ENCODE results near the gene CRHR1.

The CRHR1 gene

DNA sequence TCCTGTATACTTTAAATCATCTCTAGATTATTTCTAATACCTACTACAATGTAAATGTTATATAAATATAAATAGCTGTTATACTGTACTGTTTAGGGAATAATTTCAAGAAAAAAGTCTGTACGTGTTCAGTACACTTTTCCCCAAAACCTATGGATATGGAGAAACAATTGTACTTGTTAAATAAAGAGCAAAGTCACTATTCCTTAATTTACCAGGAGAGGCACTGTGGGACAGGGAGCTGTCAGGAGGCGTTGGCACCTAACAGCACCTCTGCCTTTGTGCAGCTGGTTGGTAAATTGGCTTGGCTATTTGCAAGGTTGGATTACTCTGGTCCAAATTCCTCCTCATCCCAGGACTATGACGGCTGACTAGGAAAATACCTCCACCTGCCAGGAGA is 28.0 kb downstream of the CRHR1 start:
- 0 out of 2 replicates have a peak, but pooled peaks cover 4% of the 10 kb centered on the region for H3K9me3 ChIP-seq (ENCODE audit: insufficient read depth, low read depth, low read length)

GRCh38 chr17:45813048-45813725 is 29.1 kb downstream of the CRHR1 start:
- H3K9ac ChIP-seq (ENCODE audit: low read depth, low read length), result no peak overlapping the region
- 28% methylated on average over 19 of the region's 22 CpGs for WGBS
- no peak overlapping the region for H3K27ac ChIP-seq (ENCODE audit: low read depth, low read length)
- H3K27me3 ChIP-seq (ENCODE audit: insufficient read depth, low read length), result peaks cover 3% of the 10 kb centered on the region; the same call in 1 of the 2 replicates
- H3K9me3 ChIP-seq (ENCODE audit: insufficient read depth, low read depth, low read length), result 0 out of 2 replicates have a peak, but pooled peaks cover 4% of the 10 kb centered on the region
- H3K4me1 ChIP-seq (ENCODE audit: insufficient read depth, low read length), result no peaks in the 10 kb centered on the region
- H3K36me3 ChIP-seq (ENCODE audit: insufficient read depth, low read length), result no peaks in the 10 kb centered on the region
- no peak overlapping the region for H3K4me3 ChIP-seq (ENCODE audit: low read length)

More for the DNA sequence above, 28.0 kb downstream of the CRHR1 start:
- Histone ChIP-seq H3K36me3 (ENCODE audit: insufficient read depth, low read length) (no peaks in the 10 kb centered on the region), H3K27ac (ENCODE audit: low read depth, low read length) (no peak overlapping the region), H3K27me3 (ENCODE audit: insufficient read depth, low read length) (peaks cover 3% of the 10 kb centered on the region; the same call in 1 of the 2 replicates), H3K9ac (ENCODE audit: low read depth, low read length) (no peak overlapping the region), H3K4me1 (ENCODE audit: insufficient read depth, low read length) (no peaks in the 10 kb centered on the region), H3K4me3 (ENCODE audit: low read length) (no peak overlapping the region)
- WGBS, result 60% methylated on average over 2 of the region's 3 CpGs

- H3K4me1 ChIP-seq (ENCODE audit: insufficient read depth, low read length), result no peaks in the 10 kb centered on the region
- no peak overlapping the region for H3K9ac ChIP-seq (ENCODE audit: low read depth, low read length)
- peaks cover 3% of the 10 kb centered on the region; the same call in 1 of the 2 replicates for H3K27me3 ChIP-seq (ENCODE audit: insufficient read depth, low read length)
- H3K9me3 ChIP-seq (ENCODE audit: insufficient read depth, low read depth, low read length), result 0 out of 2 replicates have a peak, but pooled peaks cover 4% of the 10 kb centered on the region
- H3K36me3 ChIP-seq (ENCODE audit: insufficient read depth, low read length), result no peaks in the 10 kb centered on the region
- 87% methylated on average over 17 of the region's 17 CpGs for WGBS
- no peak overlapping the region for H3K27ac ChIP-seq (ENCODE audit: low read depth, low read length)
- no peak overlapping the region for H3K4me3 ChIP-seq (ENCODE audit: low read length)
Measured at GRCh38 chr17:45814622-45815606, 30.8 kb downstream of the CRHR1 start.

GRCh38 chr17:45815752-45816151 is 31.6 kb downstream of the CRHR1 start:
- no peak overlapping the region for H3K9ac ChIP-seq (ENCODE audit: low read depth, low read length)
- H3K27me3 ChIP-seq (ENCODE audit: insufficient read depth, low read length), result peaks cover 3% of the 10 kb centered on the region; the same call in 1 of the 2 replicates
- H3K9me3 ChIP-seq (ENCODE audit: insufficient read depth, low read depth, low read length), result 0 out of 2 replicates have a peak, but pooled peaks cover 4% of the 10 kb centered on the region
- no peak overlapping the region for H3K27ac ChIP-seq (ENCODE audit: low read depth, low read length)
- H3K4me1 ChIP-seq (ENCODE audit: insufficient read depth, low read length), result no peaks in the 10 kb centered on the region
- H3K4me3 ChIP-seq (ENCODE audit: low read length), result no peak overlapping the region
- no peaks in the 10 kb centered on the region for H3K36me3 ChIP-seq (ENCODE audit: insufficient read depth, low read length)
- 85% methylated on average over 6 of the region's 6 CpGs for WGBS

DNA sequence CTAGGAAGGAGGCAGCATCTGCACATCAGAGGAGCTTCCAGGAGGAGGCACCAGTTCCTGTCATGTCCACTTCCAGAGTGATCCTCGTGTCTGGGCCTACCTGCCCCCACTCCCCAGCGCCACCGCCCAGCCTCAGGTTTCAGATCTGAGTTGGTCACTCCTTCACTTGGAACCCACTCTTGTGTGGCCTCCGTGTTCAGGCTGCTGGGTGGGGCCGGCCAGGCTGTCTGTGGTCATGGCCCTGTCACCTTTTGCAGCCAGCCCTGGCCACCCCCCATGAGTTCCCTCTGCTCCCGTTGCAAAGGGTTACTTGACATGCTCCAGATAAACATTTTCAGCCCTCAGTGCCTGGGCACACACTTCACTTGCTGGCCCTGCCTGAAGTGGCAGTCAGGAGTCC is 33.9 kb downstream of the CRHR1 start:
- Histone ChIP-seq H3K27me3 (ENCODE audit: insufficient read depth, low read length) (peaks cover 3% of the 10 kb centered on the region; the same call in 1 of the 2 replicates), H3K27ac (ENCODE audit: low read depth, low read length) (no peak overlapping the region)
- 89% methylated on average over 6 of the region's 6 CpGs for WGBS

DNA sequence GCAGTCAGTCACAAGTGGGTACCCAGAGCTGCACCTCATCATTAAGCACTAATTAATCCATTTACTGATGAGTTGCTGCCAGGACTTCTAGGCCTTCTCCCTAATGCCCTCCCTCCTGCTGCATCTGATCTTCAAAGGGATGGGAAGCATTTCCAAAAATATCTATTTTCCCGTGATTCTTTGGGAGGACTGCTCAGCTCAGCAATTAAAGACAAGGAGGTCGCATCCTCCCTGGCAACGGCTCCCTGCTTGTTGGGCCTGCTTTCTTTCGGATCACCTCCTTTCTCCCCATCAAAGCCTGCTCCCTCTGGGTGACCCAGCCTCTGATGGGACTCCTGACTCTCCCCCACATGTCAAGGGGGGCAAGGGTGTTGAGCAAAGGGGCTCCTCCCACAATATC is 34.6 kb downstream of the CRHR1 start:
- H3K9me3 ChIP-seq (ENCODE audit: insufficient read depth, low read depth, low read length), result no peaks in the 10 kb centered on the region
- H3K36me3 ChIP-seq (ENCODE audit: insufficient read depth, low read length), result no peaks in the 10 kb centered on the region
- peaks cover under 1% of the 10 kb centered on the region; the same call in 1 of the 2 replicates for H3K27me3 ChIP-seq (ENCODE audit: insufficient read depth, low read length)
- 91% methylated on average over 4 of the region's 4 CpGs for WGBS
- H3K27ac ChIP-seq (ENCODE audit: low read depth, low read length), result no peak overlapping the region
- no peak overlapping the region; the same call in 1 of the 2 replicates for H3K9ac ChIP-seq (ENCODE audit: low read depth, low read length)
- no peaks in the 10 kb centered on the region for H3K4me1 ChIP-seq (ENCODE audit: insufficient read depth, low read length)
- H3K4me3 ChIP-seq (ENCODE audit: low read length), result no peak overlapping the region

More for the DNA sequence above, 33.9 kb downstream of the CRHR1 start:
- no peak overlapping the region for H3K4me3 ChIP-seq (ENCODE audit: low read length)
- H3K9me3 ChIP-seq (ENCODE audit: insufficient read depth, low read depth, low read length), result no peaks in the 10 kb centered on the region
- no peaks in the 10 kb centered on the region for H3K36me3 ChIP-seq (ENCODE audit: insufficient read depth, low read length)
- H3K4me1 ChIP-seq (ENCODE audit: insufficient read depth, low read length), result no peaks in the 10 kb centered on the region
- H3K9ac ChIP-seq (ENCODE audit: low read depth, low read length), result no peak overlapping the region

- Histone ChIP-seq H3K9ac (ENCODE audit: low read depth, low read length) (no peak overlapping the region), H3K9me3 (ENCODE audit: insufficient read depth, low read depth, low read length) (no peaks in the 10 kb centered on the region), H3K4me3 (ENCODE audit: low read length) (no peak overlapping the region), H3K27ac (ENCODE audit: low read depth, low read length) (no peak overlapping the region), H3K4me1 (ENCODE audit: insufficient read depth, low read length) (no peaks in the 10 kb centered on the region), H3K27me3 (ENCODE audit: insufficient read depth, low read length) (no peaks in the 10 kb centered on the region), H3K36me3 (ENCODE audit: insufficient read depth, low read length) (no peaks in the 10 kb centered on the region)
- WGBS, result 80% methylated on average over 6 of the region's 6 CpGs
Measured at GRCh38 chr17:45819632-45820031, 35.5 kb downstream of the CRHR1 start.

DNA sequence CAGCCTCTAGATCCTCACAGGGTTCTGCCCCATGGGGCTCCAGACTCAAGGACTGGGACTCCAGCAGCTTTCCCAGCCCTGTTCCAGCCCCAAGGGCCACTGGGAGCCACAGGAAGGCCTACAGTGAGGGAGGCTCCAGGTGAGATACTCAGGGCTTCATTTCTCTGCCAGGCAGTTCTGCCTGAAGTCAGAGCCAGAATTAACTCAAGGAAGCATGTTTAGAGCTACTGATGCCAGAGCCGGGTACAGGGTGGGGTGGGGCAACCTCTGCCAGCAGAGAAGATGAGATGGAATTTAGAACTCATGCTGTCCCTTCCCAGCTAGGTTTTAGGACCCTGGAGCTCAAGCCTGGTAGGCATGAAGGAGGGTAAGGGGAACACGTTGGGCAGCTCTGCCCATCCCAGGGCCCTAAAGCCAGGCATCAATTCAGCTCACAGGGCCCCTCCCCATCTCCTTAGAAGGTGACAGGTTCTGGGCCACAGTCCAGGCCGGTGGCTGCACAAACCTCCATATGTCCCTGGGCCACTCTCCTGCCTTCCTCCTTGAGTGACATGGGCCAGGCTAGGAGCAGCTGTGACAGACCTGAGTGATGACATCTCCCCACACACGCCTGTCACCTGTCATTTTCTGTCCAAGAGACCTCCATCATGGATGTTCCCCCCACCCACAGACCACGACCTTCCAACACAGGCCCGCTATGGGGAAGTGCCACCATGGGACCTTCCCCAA is 36.1 kb downstream of the CRHR1 start:
- Histone ChIP-seq H3K27me3 (ENCODE audit: insufficient read depth, low read length) (no peaks in the 10 kb centered on the region), H3K27ac (ENCODE audit: low read depth, low read length) (no peak overlapping the region), H3K36me3 (ENCODE audit: insufficient read depth, low read length) (no peaks in the 10 kb centered on the region), H3K4me1 (ENCODE audit: insufficient read depth, low read length) (no peaks in the 10 kb centered on the region), H3K9me3 (ENCODE audit: insufficient read depth, low read depth, low read length) (no peaks in the 10 kb centered on the region), H3K4me3 (ENCODE audit: low read length) (no peak overlapping the region), H3K9ac (ENCODE audit: low read depth, low read length) (no peak overlapping the region)
- WGBS, result 81% methylated on average over 6 of the region's 6 CpGs

- Histone ChIP-seq H3K9me3 (ENCODE audit: insufficient read depth, low read depth, low read length) (no peaks in the 10 kb centered on the region), H3K9ac (ENCODE audit: low read depth, low read length) (no peak overlapping the region), H3K27me3 (ENCODE audit: insufficient read depth, low read length) (no peaks in the 10 kb centered on the region), H3K4me1 (ENCODE audit: insufficient read depth, low read length) (no peaks in the 10 kb centered on the region), H3K36me3 (ENCODE audit: insufficient read depth, low read length) (no peaks in the 10 kb centered on the region), H3K4me3 (ENCODE audit: low read length) (no peak overlapping the region), H3K27ac (ENCODE audit: low read depth, low read length) (no peak overlapping the region)
- WGBS, result 93% methylated on average over 9 of the region's 9 CpGs
Measured at GRCh38 chr17:45821147-45821546, 37.0 kb downstream of the CRHR1 start.

DNA sequence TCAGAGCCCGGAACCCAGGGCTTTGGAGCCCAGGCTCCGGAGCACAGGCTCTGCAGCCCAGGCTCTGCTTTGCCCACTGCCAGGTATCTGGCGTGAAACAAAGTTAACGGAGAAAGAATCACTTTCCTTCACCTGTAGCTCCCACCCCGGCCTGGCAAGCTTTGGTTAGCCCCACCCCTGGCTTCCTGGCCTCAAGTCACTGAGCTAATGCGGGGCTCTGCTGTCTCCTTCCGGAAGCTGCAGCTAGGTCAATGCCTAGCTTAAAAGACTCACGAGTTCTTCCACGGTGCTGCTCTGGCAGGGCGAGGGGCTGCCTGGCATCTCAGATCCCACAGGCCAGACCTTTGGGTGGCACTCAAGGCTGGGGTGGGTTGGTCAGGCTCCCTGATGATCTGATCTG is 39.5 kb downstream of the CRHR1 start:
- H3K9ac ChIP-seq (ENCODE audit: low read depth, low read length), result no peak overlapping the region
- H3K27ac ChIP-seq (ENCODE audit: low read depth, low read length), result no peak overlapping the region
- no peaks in the 10 kb centered on the region for H3K36me3 ChIP-seq (ENCODE audit: insufficient read depth, low read length)
- no peak overlapping the region for H3K4me3 ChIP-seq (ENCODE audit: low read length)
- H3K4me1 ChIP-seq (ENCODE audit: insufficient read depth, low read length), result no peaks in the 10 kb centered on the region
- 83% methylated on average over 10 of the region's 10 CpGs for WGBS
- H3K27me3 ChIP-seq (ENCODE audit: insufficient read depth, low read length), result no peaks in the 10 kb centered on the region
- no peaks in the 10 kb centered on the region for H3K9me3 ChIP-seq (ENCODE audit: insufficient read depth, low read depth, low read length)
